Activated CD4-positive, alpha-beta memory T cell treated with anti-CD3 and anti-CD28 coated beads, Interleukin-2, amount 10 ng/mL, durations not matched to agents 7 days and 5 days (primary cell): ENCODE data around the gene UBE2D2. TPM values are rescaled to one million over a fixed set of nuclear protein-coding genes. Genes with fewer than 3 reads are reported as not detected.

Source experiments
- CTCF ChIA-PET: fragments of 350-600 bp; sonication (Branson Sonifier 250); formaldehyde crosslinking; loops from one replicate; lab custom pipeline; 2021; ENCODE audit warnings: antibody characterized with exemption, inconsistent platforms; lab: Charles Lee
- POLR2A ChIA-PET: fragments of 350-600 bp; sonication (Branson Sonifier 250); formaldehyde crosslinking; loops from one replicate; lab custom pipeline; 2021; ENCODE audit warnings: antibody characterized with exemption; lab: Charles Lee
- DNase-seq: peaks from one replicate; pipeline ENCODE4 v3.0.0-alpha.2; 2020
- H3K27ac Mint-ChIP-seq: one replicate; pipeline ENCODE4 v1.8.0; 2021; ENCODE audit warnings: mild to moderate bottlenecking, mixed read lengths
- H3K27me3 Mint-ChIP-seq: one replicate; pipeline ENCODE4 v1.8.0; 2021; ENCODE audit warnings: mixed read lengths
- H3K36me3 Mint-ChIP-seq: one replicate; pipeline ENCODE4 v1.8.0; 2021; ENCODE audit warnings: low read depth, mixed read lengths
- H3K4me1 Mint-ChIP-seq: one replicate; pipeline ENCODE4 v1.8.0; 2021; ENCODE audit warnings: mixed read lengths
- H3K4me3 Mint-ChIP-seq: one replicate; pipeline ENCODE4 v1.8.0; 2021; ENCODE audit warnings: mild to moderate bottlenecking, mixed read lengths
- H3K9me3 Mint-ChIP-seq: one replicate; pipeline ENCODE4 v1.8.0; 2021; ENCODE audit warnings: mixed read lengths
- total RNA-seq, 2 experiments: library from RNA; stranded (reverse); gene quantifications; one replicate each; pipeline ENCODE4 v1.2.3, GENCODE V29; 2021

UBE2D2 gene
- total RNA-seq, 2 experiments from 2014 or later: 241 to 244 TPM

GRCh38 chr5:139551191-139551889 lies 9.8 kb upstream of the UBE2D2 start:
- Mint-ChIP-seq H3K36me3 (no peaks in the 10 kb centered on the region), H3K27ac (no peak overlapping the region), H3K4me3 (no peak overlapping the region), H3K27me3 (peaks cover 4% of the 10 kb centered on the region), H3K9me3 (peaks cover 8% of the 10 kb centered on the region), H3K4me1 (peaks cover 5% of the 10 kb centered on the region)
- DNase-seq: no peak
- ChIA-PET POLR2A (interaction anchor here (0.6 to 3.3 kb wide), 2 partner anchors 10 to 94 kb away, joined by 3 to 19 read pairs; partner anchors contain the start of gene UBE2D2), CTCF (interaction anchor here (1.3 kb wide), 1 partner anchor 10 kb away, joined by 5 read pairs; the partner anchor contains the start of gene UBE2D2)

GRCh38 chr5:139552893-139553575 lies 8.1 kb upstream of the UBE2D2 start:
- no peaks in the 10 kb centered on the region for H3K36me3 Mint-ChIP-seq
- peaks cover 8% of the 10 kb centered on the region for H3K9me3 Mint-ChIP-seq
- POLR2A ChIA-PET: interaction anchor here (0.9 kb wide), 1 partner anchor 71 kb away, joined by 4 read pairs; the partner anchor contains the start of gene STING1
- H3K4me1 Mint-ChIP-seq: peaks cover 5% of the 10 kb centered on the region
- no peak overlapping the region for H3K27ac Mint-ChIP-seq
- CTCF ChIA-PET: interaction anchor here (0.6 to 1.3 kb wide), 5 partner anchors 8 to 1167 kb away, joined by 3 to 5 read pairs (median 3); partner anchors contain the start of gene UBE2D2
- peaks cover 4% of the 10 kb centered on the region for H3K27me3 Mint-ChIP-seq
- H3K4me3 Mint-ChIP-seq: no peak overlapping the region
- DNase-seq: no peak

GRCh38 chr5:139554264-139554663 lies 6.9 kb upstream of the UBE2D2 start:
- CTCF ChIA-PET: interaction anchor here (0.6 kb wide), 1 partner anchor 936 kb away, joined by 3 read pairs; no protein-coding TSS in a partner anchor
- H3K36me3 Mint-ChIP-seq: no peaks in the 10 kb centered on the region
- POLR2A ChIA-PET: no interaction called here

GRCh38 chr5:139557811-139558210 lies 3.3 kb upstream of the UBE2D2 start:
- no peak overlapping the region for H3K27ac Mint-ChIP-seq
- H3K4me3 Mint-ChIP-seq: no peak overlapping the region
- H3K9me3 Mint-ChIP-seq: no peaks in the 10 kb centered on the region
- peaks cover 7% of the 10 kb centered on the region for H3K4me1 Mint-ChIP-seq
- H3K27me3 Mint-ChIP-seq: peaks cover 3% of the 10 kb centered on the region
- peaks cover 12% of the 10 kb centered on the region for H3K36me3 Mint-ChIP-seq
- ChIA-PET CTCF (interaction anchor here (1.0 to 1.5 kb wide), 2 partner anchors 15 to 135 kb away, joined by 3 to 4 read pairs; no protein-coding TSS in a partner anchor), POLR2A (no interaction called here)
- DNase-seq: no peak

More at GRCh38 chr5:139554264-139554663, 6.9 kb upstream of the UBE2D2 start:
- Mint-ChIP-seq H3K27ac (no peak overlapping the region), H3K9me3 (peaks cover 8% of the 10 kb centered on the region), H3K4me3 (no peak overlapping the region), H3K4me1 (no peaks in the 10 kb centered on the region), H3K27me3 (peaks cover 4% of the 10 kb centered on the region)
- DNase-seq: no peak

GRCh38 chr5:139561655-139562451 lies 714 bp downstream of the UBE2D2 start:
- Mint-ChIP-seq H3K27ac (peak overlapping the region; percentile 95), H3K36me3 (peaks cover 45% of the 10 kb centered on the region), H3K27me3 (no peaks in the 10 kb centered on the region), H3K4me1 (peaks cover 42% of the 10 kb centered on the region), H3K4me3 (peak overlapping the region; percentile 95), H3K9me3 (no peaks in the 10 kb centered on the region)
- POLR2A ChIA-PET: interaction anchor here (0.8 to 7.6 kb wide), 50 partner anchors 9 to 1208 kb away, joined by 3 to 109 read pairs (median 4); partner anchors contain the start of genes CXXC5, DNAJC18, ETF1 and MATR3
- CTCF ChIA-PET: interaction anchor here (0.7 to 6.7 kb wide), 16 partner anchors 10 to 169 kb away, joined by 3 to 55 read pairs (median 5); partner anchors contain the start of genes CXXC5, DNAJC18 and STING1
- DNase-seq: no peak

GRCh38 chr5:139562847-139563246 lies 1.7 kb downstream of the UBE2D2 start:
- Mint-ChIP-seq H3K9me3 (no peaks in the 10 kb centered on the region), H3K36me3 (peaks cover 51% of the 10 kb centered on the region), H3K27me3 (no peaks in the 10 kb centered on the region), H3K27ac (peak overlapping the region; percentile 95), H3K4me1 (peaks cover 48% of the 10 kb centered on the region), H3K4me3 (peak overlapping the region; percentile 95)
- ChIA-PET POLR2A (interaction anchor here (0.7 to 7.6 kb wide), 29 partner anchors 9 to 1019 kb away, joined by 3 to 109 read pairs (median 4); partner anchors contain the start of genes CXXC5, DNAJC18, ETF1 and MATR3), CTCF (interaction anchor here (0.5 to 6.7 kb wide), 15 partner anchors 12 to 820 kb away, joined by 3 to 55 read pairs (median 5); partner anchors contain the start of genes SMIM33 and STING1)
- DNase-seq: no peak

- Mint-ChIP-seq H3K27ac (peak overlapping the region; percentile 95), H3K27me3 (no peaks in the 10 kb centered on the region), H3K4me3 (peak overlapping the region; percentile 95), H3K9me3 (no peaks in the 10 kb centered on the region), H3K36me3 (peaks cover 60% of the 10 kb centered on the region), H3K4me1 (peaks cover 58% of the 10 kb centered on the region)
- ChIA-PET CTCF (interaction anchor here (0.7 to 6.7 kb wide), 8 partner anchors 9 to 1109 kb away, joined by 3 to 55 read pairs (median 3); no protein-coding TSS in a partner anchor), POLR2A (interaction anchor here (0.9 to 7.6 kb wide), 15 partner anchors 11 to 271 kb away, joined by 3 to 109 read pairs (median 5); partner anchors contain the start of genes MZB1, PAIP2, SPATA24 and STING1)
- DNase-seq: peak; percentile 46
Measured at GRCh38 chr5:139565411-139566305, 4.5 kb downstream of the UBE2D2 start.

GRCh38 chr5:139566611-139567010 lies 5.5 kb downstream of the UBE2D2 start:
- Mint-ChIP-seq H3K4me3 (no peak overlapping the region), H3K9me3 (no peaks in the 10 kb centered on the region), H3K27ac (peak overlapping the region; percentile 95), H3K4me1 (peaks cover 62% of the 10 kb centered on the region), H3K36me3 (peaks cover 61% of the 10 kb centered on the region), H3K27me3 (no peaks in the 10 kb centered on the region)
- DNase-seq: no peak
- ChIA-PET CTCF (interaction anchor here (6.7 kb wide), 1 partner anchor 9 kb away, joined by 55 read pairs; no protein-coding TSS in a partner anchor), POLR2A (interaction anchor here (0.8 to 7.6 kb wide), 8 partner anchors 10 to 151 kb away, joined by 3 to 109 read pairs (median 6); partner anchors contain the start of gene STING1)

GRCh38 chr5:139569270-139569955 lies 8.3 kb downstream of the UBE2D2 start:
- Mint-ChIP-seq H3K4me1 (peaks cover 62% of the 10 kb centered on the region), H3K27me3 (no peaks in the 10 kb centered on the region), H3K36me3 (peaks cover 52% of the 10 kb centered on the region), H3K27ac (peak overlapping the region; percentile 18), H3K4me3 (no peak overlapping the region), H3K9me3 (no peaks in the 10 kb centered on the region)
- DNase-seq: no peak
- ChIA-PET POLR2A (interaction anchor here (1.0 to 2.5 kb wide), 2 partner anchors 9 to 20 kb away, joined by 3 to 8 read pairs; partner anchors contain the start of gene UBE2D2), CTCF (no interaction called here)

- H3K36me3 Mint-ChIP-seq: peaks cover 40% of the 10 kb centered on the region
- POLR2A ChIA-PET: interaction anchor here (1.5 to 2.5 kb wide), 2 partner anchors 9 to 11 kb away, joined by 6 to 8 read pairs; partner anchors contain the start of gene UBE2D2
Measured at GRCh38 chr5:139571543-139571942, 10.4 kb downstream of the UBE2D2 start.

More at GRCh38 chr5:139571543-139571942, 10.4 kb downstream of the UBE2D2 start:
- peak overlapping the region; percentile 61 for H3K27ac Mint-ChIP-seq
- CTCF ChIA-PET: interaction anchor here (0.5 to 0.7 kb wide), 3 partner anchors 33 to 599 kb away, joined by 3 read pairs; no protein-coding TSS in a partner anchor
- H3K9me3 Mint-ChIP-seq: no peaks in the 10 kb centered on the region
- peaks cover 63% of the 10 kb centered on the region for H3K4me1 Mint-ChIP-seq
- H3K4me3 Mint-ChIP-seq: no peak overlapping the region
- H3K27me3 Mint-ChIP-seq: no peaks in the 10 kb centered on the region
- no peak for DNase-seq
